GM12873 (cell line): ENCODE measurements around the gene KLHDC1.
A peak's percentile ranks its signal among the peaks of the same experiment; 100 is the strongest.

Experiments used
- TF ChIP-seq, protein P1 (sequence below): IDR thresholded peaks from 2 replicates; pipeline ENCODE4 v1.5.1; 2012; ENCODE audit warnings: low read depth, mild to moderate bottlenecking, moderate library complexity, low read length, control low read depth; ENCODE audit not compliant: insufficient read depth; ENCODE audit errors: missing control alignments

KLHDC1 gene

GRCh38 chr14:49692811-49693734 is at the start of gene KLHDC1:
TSS of gene KLHDC1 (plus strand) at chr14:49693120. CDS start at chr14:49693195, 75 bp downstream.
- TF ChIP-seq, protein P1, sequence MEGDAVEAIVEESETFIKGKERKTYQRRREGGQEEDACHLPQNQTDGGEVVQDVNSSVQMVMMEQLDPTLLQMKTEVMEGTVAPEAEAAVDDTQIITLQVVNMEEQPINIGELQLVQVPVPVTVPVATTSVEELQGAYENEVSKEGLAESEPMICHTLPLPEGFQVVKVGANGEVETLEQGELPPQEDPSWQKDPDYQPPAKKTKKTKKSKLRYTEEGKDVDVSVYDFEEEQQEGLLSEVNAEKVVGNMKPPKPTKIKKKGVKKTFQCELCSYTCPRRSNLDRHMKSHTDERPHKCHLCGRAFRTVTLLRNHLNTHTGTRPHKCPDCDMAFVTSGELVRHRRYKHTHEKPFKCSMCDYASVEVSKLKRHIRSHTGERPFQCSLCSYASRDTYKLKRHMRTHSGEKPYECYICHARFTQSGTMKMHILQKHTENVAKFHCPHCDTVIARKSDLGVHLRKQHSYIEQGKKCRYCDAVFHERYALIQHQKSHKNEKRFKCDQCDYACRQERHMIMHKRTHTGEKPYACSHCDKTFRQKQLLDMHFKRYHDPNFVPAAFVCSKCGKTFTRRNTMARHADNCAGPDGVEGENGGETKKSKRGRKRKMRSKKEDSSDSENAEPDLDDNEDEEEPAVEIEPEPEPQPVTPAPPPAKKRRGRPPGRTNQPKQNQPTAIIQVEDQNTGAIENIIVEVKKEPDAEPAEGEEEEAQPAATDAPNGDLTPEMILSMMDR = no peak

DNA sequence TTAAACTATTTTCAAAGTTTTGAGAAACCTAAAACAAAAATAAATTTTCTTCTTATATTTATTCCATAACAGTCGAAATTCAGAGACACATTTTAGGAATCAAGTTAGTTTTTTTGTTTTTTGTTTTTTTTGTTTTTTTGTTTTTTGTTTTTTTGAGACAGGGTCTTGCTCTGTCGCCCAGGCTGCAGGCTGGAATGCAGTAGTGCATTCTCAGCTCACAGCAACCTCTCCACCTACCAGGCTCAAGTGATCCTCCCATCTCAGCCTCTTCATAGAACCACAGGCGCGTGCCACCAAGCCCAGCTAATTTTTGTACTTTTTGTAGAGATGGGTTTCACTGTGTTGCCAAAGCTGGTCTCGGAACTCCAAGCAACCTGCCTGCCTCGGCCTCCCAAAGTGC is 39.4 kb upstream of the KLHDC1 start:
- TF ChIP-seq, protein P1 = no peak

GRCh38 chr14:49654511-49654910 is 38.4 kb upstream of the KLHDC1 start:
- TF ChIP-seq, protein P1 = no peak

GRCh38 chr14:49659526-49660455 is 33.1 kb upstream of the KLHDC1 start:
- TF ChIP-seq, protein P1 = no peak

DNA sequence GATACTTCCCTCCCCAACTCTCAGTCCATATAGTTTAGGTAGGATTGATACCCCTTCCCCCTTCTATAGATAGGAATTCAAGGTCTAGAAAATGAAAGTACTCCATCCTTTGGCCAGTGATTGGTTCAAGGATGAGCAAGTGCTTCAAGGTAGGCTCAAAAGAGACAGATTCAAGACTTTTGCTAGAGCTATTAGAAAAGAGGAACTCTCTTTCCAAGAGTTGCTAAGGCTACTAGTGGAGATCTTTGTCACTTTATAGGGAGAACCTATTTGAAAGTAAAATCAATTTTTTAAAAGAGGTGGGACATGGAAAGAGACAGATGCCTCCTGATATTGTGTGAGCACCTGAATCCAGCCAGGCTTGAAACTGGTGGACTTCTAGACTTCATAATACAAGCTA is 22.4 kb upstream of the KLHDC1 start:
- TF ChIP-seq, protein P1 = no peak

DNA sequence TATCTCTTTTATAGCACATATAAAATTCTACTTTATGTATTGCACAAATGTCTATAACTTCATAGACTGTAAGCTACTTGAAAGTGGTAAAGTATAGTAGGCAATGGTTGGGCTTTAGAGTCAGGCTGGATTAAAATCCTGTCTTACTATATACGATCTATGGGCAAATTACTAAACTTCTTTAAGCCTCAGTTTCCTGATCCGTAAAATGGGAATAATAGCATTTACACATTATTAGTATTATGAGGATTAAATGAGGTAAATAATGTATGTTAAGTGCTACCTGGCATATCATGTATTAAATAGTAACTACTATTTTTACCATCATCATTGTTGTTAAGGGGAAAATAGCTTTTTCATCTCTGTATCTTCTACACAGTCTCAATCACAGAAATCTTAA is 19.3 kb upstream of the KLHDC1 start:
- TF ChIP-seq, protein P1 = no peak

DNA sequence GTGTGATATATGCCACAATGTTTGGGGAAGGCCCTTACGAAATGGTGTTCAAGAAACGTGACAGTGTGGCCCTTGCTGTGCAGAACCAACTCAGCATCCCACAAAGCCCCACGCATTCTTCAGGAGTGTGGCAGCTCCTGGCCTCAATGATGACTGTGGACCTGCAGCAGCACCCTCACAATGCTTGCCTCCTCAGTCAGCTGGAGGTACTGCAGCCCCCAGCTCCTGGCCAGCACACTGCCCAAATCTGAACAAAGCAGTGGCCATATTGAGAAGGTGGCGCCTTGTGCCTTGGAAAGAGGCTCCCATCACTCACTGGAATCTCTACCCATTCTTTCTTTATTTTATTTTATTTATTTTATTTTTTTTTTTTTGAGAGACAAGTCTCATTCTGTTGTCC is 15.3 kb upstream of the KLHDC1 start:
- TF ChIP-seq, protein P1 = peak; percentile 39
